Jurkat, Clone E6-1 (cell line): ENCODE measurements around the gene KANK4.

Experiments
- DNase-seq: peaks from one replicate; pipeline ENCODE4 v3.0.0-alpha.2; 2011; ENCODE audit warnings: low read depth, low spot score
- H3K4me3 ChIP-seq: 2 replicates; pipeline ENCODE4 v1.5.1; 2011; ENCODE audit warnings: mild to moderate bottlenecking, low read length, control low read depth, moderate library complexity

KANK4 gene

GRCh38 chr1:62281922-62282555, 37.2 kb downstream of the KANK4 start:
- DNase-seq: no peak

GRCh38 chr1:62280960-62281465, 38.2 kb downstream of the KANK4 start:
- DNase-seq: no peak
- H3K4me3 ChIP-seq: no peak overlapping the region

More at GRCh38 chr1:62281922-62282555, 37.2 kb downstream of the KANK4 start:
- no peak overlapping the region for H3K4me3 ChIP-seq

DNA sequence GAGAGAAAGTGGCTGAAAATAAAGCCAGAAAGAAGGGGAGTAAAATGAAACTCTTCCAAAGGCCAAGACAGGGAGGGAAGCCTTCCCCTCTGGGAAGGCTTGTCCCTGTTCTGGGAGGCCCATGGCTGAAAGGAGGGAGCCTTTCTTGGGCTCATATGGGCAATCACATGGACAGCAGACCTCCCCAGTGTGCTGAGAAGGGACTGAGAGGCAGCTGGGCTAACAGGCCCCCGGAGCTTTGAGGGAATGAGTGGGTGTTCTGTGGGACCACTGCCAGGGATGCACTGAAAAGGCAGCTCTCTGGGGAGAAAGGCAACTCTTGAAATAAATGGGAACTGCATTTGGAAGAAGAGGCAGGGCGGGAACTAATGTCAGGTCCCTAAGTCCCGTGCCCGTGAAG, 39.1 kb downstream of the KANK4 start:
- DNase-seq: no peak
- no peak overlapping the region for H3K4me3 ChIP-seq

DNA sequence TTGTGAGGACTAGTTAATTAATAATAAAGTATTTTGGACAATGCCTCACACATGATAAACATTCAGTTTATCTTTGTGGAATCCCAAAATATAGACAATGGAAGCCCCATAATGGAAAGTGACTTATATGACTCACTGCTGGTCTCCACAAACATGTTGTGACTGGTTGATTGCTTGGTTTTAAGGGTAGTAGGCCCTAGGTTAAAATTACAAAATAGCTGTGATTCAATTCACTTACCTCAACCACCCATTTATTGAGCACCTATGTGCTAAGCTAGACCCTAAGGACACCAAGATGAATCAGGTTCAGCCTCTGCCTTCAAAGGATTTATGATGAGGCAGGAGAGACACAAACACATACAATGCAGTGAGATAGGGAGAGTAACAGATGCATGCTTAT, 42.4 kb downstream of the KANK4 start:
- no peak for DNase-seq
- no peak overlapping the region for H3K4me3 ChIP-seq

DNA sequence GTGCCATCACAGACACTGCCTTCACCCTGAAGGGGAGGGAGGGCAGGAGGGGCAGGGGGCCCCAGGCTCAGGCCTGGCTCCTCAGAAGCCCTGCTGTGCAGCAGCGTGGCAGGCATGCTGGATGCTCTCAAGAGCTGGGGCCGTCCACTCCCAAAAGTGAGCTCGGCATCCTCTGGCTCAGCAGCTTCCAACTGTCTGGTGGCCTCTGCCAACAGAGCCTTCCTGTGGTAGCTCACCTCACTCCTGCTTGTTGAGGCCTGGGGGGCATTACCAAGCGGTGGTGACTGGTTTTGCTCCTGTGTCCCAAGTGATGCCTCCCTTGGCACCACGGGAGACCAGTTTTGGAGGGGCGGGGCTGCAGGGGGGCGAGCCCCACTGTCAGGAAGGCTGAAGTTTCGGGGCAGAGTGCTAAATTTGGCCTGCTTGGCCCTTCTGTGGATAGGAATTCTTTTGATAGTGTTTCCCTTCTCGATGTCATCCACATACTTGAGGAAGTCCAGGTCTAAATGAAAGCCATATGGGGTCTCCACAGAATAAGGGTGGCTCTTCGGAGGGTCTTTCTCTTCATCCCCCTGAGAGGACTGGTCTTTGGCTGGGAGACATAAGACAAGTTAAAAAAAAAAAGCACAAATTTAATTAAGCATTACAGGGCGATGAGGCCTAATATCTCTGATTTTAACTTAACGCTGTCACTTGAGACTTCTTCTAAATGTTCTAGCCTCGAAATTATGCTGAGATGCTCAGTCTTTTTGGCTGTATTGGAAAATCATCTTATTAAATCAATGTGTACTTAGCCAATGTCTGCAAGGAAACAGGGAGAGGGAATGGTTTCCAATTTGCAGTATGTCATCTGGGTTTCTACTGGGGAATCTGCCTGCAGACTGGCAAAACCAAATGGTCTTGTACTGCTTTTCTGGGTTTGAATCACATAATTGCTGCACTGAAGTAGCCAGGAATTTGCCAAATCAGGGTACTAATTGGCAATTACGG, 44.4 kb downstream of the KANK4 start:
- no peak overlapping the region for H3K4me3 ChIP-seq
- DNase-seq: no peak

DNA sequence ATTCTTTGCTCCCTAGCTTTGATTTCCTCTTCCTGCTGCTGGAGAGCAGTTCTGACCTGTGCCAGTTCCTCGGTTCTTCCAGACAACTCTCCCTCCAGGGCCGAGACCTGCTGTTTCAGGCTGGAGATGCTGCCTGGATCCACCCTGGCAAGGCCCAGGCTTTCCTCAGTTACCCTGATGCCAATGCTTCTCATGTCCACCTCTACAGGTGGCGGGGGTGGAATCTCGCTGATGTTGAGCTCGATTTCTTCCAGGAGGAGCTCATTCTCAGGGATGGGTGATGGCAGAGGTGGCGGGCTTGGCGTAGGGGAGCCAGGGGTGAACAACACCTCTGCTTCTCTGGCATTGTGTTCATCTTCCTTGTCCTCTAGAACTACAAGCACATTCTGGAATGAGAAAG, 45.3 kb downstream of the KANK4 start:
- H3K4me3 ChIP-seq: no peak overlapping the region
- DNase-seq: no peak

- DNase-seq: peak; percentile 93
- no peak overlapping the region for H3K4me3 ChIP-seq
These were observed 47.1 kb downstream of the KANK4 start for GRCh38 chr1:62271948-62272728.

DNA sequence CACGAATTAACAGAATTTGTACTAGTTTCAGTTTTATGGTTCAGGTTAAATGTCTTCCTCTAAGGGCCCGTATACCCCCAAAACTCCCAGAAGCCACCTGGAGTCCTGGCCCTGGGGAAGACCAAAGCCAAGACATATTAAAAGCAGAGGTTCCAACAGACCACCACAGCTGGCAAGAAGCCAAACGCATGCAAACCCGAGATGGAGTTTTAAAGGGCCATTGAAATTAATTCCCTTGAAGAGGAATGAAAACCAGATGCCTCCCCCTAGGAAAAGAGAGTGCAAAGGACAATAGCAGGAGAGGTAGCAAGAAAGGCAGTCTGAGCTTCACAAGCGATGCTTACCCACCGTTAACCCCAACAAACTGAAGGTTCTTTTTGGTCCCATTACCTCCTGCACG, 48.1 kb downstream of the KANK4 start:
- H3K4me3 ChIP-seq: no peak overlapping the region
- no peak for DNase-seq

DNA sequence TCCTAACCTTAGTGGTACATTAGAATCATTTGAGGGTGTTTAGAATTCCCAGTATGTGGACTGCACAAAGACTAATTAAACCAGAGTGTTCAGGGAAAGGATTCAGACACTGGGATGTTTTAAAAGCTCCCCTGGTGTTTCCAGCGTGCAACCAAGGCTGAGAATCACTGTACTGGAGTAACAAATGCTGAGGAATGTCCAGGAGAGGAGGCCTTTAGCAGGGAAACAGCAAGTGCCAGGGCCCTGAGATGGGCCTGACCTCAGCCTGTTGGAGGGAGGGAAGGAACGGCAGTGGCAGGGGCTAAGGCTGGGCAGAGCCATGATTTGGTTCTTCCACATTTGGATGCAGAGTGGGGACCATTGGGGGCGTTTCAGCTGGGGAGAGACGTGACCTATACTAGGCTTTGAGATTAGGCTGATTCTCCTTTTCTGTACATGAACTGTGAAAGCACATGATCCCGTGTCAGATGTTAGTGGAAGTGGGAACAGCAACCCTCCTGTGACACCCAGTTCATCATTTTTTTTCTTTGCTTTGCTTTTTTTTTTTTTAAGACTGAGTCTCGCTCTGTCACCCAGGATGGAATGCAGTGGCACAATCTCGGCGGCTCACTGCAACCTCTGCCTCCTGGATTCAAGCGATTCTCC, 49.3 kb downstream of the KANK4 start:
- H3K4me3 ChIP-seq: no peak overlapping the region
- no peak for DNase-seq

DNA sequence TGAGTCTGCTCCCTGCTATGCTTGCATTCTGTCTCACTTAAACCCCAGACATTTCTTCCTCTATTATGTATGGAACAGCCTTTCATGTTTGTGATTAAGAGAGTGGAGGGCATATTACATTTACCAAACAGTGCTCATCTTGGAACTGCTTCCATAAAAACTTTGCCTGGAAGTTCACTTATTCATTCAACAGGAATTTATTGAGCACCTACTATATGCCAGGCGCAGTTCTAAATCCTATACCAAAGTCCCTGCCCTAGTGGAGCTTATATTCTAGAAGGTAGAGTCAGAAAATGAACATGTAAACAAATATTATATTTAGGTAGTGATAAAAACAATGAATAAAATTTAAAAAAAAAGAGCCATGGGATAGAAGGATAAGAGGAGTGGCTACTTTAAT, 49.8 kb downstream of the KANK4 start:
- H3K4me3 ChIP-seq: no peak overlapping the region
- no peak for DNase-seq

DNA sequence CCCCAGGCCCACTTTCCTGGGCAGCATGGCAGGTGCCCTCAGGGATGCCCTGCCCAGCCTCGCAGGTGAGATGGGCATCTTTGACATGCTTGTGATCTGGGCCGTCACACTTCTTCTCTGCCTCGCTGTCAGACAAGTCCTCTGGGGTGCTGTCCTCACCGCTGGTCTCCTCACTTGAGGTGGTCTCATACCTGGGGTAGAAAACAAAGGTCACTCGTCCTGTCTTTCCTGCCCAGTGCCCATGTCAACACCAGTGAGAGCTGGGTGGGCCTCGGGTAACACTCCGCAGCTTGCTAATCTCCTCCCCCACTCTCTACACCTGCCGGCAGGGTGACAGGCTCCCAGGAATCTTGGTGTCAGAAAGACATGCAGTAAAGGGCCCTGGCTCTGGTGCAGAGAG, 50.9 kb downstream of the KANK4 start:
- DNase-seq: no peak
- no peak overlapping the region for H3K4me3 ChIP-seq

- no peak for DNase-seq
- no peak overlapping the region for H3K4me3 ChIP-seq
These were observed 53.0 kb downstream of the KANK4 start for GRCh38 chr1:62265956-62266935.

- DNase-seq: no peak
- H3K4me3 ChIP-seq: no peak overlapping the region
These were observed 55.4 kb downstream of the KANK4 start for GRCh38 chr1:62263814-62264353.

GRCh38 chr1:62263006-62263813, 56.0 kb downstream of the KANK4 start:
- no peak for DNase-seq
- no peak overlapping the region for H3K4me3 ChIP-seq

DNA sequence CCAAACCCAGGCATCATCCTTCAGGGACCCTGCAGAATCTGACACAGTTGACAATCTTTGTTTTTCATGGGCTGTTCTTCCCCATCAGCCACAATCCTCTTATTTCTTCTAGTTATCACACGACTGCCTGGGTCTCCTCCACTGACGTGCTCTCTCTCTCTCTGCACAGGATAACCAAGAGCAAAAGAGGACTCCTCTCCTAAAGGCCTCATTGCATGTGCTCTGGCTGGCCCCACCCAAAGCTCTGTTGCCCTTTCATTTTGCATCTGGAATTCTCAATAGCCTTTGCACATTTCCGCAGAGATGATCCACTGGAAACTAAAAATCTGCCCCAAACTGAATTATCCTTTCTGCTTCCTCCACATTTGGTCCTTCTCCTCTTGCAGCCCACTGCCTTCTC, 58.5 kb downstream of the KANK4 start:
- DNase-seq: no peak
- H3K4me3 ChIP-seq: no peak overlapping the region

DNA sequence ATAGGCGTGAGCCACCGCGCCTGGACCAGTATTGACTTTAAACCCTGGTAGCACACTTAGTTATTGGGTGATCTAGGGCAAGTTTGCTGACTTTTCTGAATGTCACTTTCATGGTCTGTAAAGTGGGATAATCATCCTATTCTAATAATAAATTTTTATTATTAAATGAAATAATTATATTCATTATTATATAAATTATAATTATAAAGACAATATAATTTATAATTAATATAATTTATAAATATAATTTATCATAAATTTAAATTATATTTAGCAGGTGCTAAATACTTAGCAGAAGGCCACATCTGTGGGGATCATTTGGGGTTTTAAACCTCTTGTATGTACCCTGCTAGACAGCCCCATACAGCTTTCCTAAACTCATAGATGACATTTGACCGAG, 59.7 kb downstream of the KANK4 start:
- no peak for DNase-seq

DNA sequence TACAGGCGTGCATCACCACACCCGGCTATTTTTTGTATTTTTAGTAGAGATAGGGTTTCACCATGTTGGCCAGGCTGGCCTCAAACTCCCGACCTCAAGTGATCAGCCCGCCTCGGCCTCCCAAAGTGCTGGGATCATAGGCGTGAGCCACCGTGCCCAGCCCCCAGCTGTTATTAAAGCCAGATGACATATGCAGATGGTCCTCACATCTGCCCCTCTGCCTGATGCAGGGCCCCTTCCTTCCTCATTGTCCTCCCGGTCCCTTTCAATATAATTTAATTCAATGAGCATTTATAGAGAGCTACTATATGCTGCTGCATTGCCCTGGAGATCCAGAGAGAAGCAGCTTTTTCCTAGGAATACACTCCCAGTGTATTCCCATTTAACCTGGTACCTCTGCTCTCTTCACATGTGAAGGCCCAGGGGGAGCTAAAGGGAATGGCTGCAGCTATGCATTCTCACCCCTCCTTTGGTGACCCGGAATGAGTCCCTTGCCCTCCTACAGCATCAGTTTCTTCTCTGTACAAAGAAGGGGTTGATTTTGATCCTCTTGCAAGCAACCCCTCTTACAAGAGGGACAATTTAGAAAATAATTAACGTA, 69.0 kb downstream of the KANK4 start:
- no peak overlapping the region for H3K4me3 ChIP-seq
- no peak for DNase-seq

More for the DNA sequence above, 59.7 kb downstream of the KANK4 start:
- H3K4me3 ChIP-seq: no peak overlapping the region
